Astrocyte of the spinal cord (primary cell): Measurements from ENCODE around the gene EFCAB10.

Experiments
- DNase-seq: peaks from one replicate; pipeline ENCODE4 v3.0.0; 2011; ENCODE audit warnings: low read depth, low spot score
- H3K4me3 ChIP-seq: 2 replicates; pipeline ENCODE4 v1.5.1; 2011; ENCODE audit warnings: low read depth, mild to moderate bottlenecking, low read length, moderate library complexity
- CTCF ChIP-seq: IDR thresholded peaks from 2 replicates; pipeline ENCODE4 v1.5.1; 2012; ENCODE audit warnings: low read depth, mild to moderate bottlenecking, low read length, inconsistent platforms
- in situ Hi-C: cut with HindIII; loops from 2 replicates; pipeline ENCODE4 v1.10.0; 2017; ENCODE audit warnings: low sequenced_read_pairs

Gene EFCAB10

GRCh38 chr7:105621176-105621575 is 39.9 kb upstream of the EFCAB10 start:
- no peak overlapping the region for H3K4me3 ChIP-seq
- no peak for DNase-seq
- no peak for TF ChIP-seq CTCF
- in situ Hi-C loops = no loop called here

- in situ Hi-C loops = no loop called here
- H3K4me3 ChIP-seq = no peak overlapping the region
- no peak for TF ChIP-seq CTCF
- no peak for DNase-seq
Measured at GRCh38 chr7:105619590-105619989, 38.3 kb upstream of the EFCAB10 start.

GRCh38 chr7:105618016-105618296 is 36.7 kb upstream of the EFCAB10 start:
- TF ChIP-seq CTCF = no peak
- H3K4me3 ChIP-seq = no peak overlapping the region
- in situ Hi-C loops = no loop called here
- no peak for DNase-seq

- no peak overlapping the region for H3K4me3 ChIP-seq
- in situ Hi-C loops = no loop called here
- TF ChIP-seq CTCF = no peak
- no peak for DNase-seq
Measured at GRCh38 chr7:105617280-105618015, 36.2 kb upstream of the EFCAB10 start.

- TF ChIP-seq CTCF = no peak
- in situ Hi-C loops = no loop called here
- H3K4me3 ChIP-seq = no peak overlapping the region
- no peak for DNase-seq
Measured at GRCh38 chr7:105614341-105614840, 33.1 kb upstream of the EFCAB10 start.

GRCh38 chr7:105613611-105614330 is 32.5 kb upstream of the EFCAB10 start:
- in situ Hi-C loops = no loop called here
- H3K4me3 ChIP-seq = no peak overlapping the region
- TF ChIP-seq CTCF = no peak
- DNase-seq = no peak
